Measurements from ENCODE around the gene CPXM1. TPM values are rescaled to one million over a fixed set of nuclear protein-coding genes. Genes with fewer than 3 reads are reported as not detected.

CPXM1 gene
- total and polyA plus RNA-seq, 11 donors: 0.27 to 21.5 (median 0.72) TPM

DNA sequence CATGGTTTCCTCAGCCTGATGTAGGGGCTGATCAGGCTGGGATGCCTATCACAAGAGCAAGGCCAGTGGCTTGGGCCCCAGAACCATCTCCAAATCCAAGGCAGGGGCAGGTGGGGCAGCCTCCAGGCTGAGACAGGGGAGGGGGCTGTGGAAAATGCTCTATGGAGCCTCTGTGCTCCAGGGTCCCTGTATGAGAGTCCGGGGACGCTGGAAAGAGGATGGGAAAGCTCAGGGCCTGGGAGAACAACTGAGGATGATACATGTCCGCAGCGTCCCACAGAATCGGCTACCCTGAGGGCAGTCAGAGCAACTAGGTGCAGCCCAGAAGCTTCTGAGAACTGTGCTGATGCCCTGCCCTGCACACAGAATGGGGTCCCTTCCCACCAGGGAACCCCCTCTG is 43.4 kb downstream of the CPXM1 start:
- no peak for TF ChIP-seq POLR2A (IDR thresholded peaks at IDR 0.05)
- TF ChIP-seq, protein P1, sequence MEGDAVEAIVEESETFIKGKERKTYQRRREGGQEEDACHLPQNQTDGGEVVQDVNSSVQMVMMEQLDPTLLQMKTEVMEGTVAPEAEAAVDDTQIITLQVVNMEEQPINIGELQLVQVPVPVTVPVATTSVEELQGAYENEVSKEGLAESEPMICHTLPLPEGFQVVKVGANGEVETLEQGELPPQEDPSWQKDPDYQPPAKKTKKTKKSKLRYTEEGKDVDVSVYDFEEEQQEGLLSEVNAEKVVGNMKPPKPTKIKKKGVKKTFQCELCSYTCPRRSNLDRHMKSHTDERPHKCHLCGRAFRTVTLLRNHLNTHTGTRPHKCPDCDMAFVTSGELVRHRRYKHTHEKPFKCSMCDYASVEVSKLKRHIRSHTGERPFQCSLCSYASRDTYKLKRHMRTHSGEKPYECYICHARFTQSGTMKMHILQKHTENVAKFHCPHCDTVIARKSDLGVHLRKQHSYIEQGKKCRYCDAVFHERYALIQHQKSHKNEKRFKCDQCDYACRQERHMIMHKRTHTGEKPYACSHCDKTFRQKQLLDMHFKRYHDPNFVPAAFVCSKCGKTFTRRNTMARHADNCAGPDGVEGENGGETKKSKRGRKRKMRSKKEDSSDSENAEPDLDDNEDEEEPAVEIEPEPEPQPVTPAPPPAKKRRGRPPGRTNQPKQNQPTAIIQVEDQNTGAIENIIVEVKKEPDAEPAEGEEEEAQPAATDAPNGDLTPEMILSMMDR (IDR thresholded peaks at IDR 0.05): no peak
- Histone ChIP-seq H3K27me3 (peaks cover 3 to 71% (median 29%) of the 10 kb centered on the region in 9 donors), H3K4me3 (no peak overlapping the region), H3K27ac (no peak overlapping the region), H3K4me1 (peaks cover 0 to 13% (median 10%) of the 10 kb centered on the region in 12 donors), H3K9me3 (no peaks in the 10 kb centered on the region), H3K36me3 (no peaks in the 10 kb centered on the region)
- DNase-seq (no peak), ATAC-seq (no peak)
- WGBS, 4 donors: 89 to 94% (median 90%) methylated on average over 2 to 5 of the region's 5 CpGs
- intact Hi-C loops (cut with DNase I): loop anchor here in 8 of 10 donors (5.0 to 10.0 kb wide), 10 partner anchors 88 to 248 kb away; partner anchors contain the start of genes PCED1A (in 2 of the 8) and VPS16 (in 2 of the 8)

DNA sequence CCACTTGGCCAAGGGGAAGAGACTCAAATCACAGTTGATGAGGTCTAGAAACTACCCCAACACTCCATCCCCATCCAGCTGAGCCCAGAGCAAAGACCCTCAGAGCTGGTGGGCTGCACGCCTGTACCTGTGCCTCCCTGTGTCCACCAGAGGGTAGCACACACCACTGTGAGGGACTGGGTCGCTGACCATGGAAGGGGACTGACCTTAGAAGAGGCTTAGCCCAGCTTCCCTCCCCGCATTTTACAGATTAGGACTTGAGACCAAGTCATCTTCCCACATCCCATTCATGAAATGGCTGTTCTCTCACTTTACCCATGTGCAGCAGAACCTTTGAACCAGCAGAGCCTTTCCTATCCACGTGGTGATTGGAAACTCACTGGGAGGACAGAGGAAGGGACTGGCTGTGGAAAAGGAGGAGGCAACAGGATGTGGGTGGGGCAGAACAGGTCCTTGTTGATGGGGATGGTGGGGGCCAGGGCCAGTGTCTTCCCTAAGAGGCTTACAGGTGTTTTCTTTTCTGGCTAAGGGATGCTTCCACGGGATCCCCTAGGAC is 44.3 kb downstream of the CPXM1 start:
- intact Hi-C loops (cut with DNase I): loop anchor here in 8 of 10 donors (5.0 to 10.0 kb wide), 10 partner anchors 89 to 249 kb away; partner anchors contain the start of genes PCED1A (in 2 of the 8) and VPS16 (in 2 of the 8)
- peaks cover 3 to 71% (median 37%) of the 10 kb centered on the region in 9 donors for H3K27me3 ChIP-seq

DNA sequence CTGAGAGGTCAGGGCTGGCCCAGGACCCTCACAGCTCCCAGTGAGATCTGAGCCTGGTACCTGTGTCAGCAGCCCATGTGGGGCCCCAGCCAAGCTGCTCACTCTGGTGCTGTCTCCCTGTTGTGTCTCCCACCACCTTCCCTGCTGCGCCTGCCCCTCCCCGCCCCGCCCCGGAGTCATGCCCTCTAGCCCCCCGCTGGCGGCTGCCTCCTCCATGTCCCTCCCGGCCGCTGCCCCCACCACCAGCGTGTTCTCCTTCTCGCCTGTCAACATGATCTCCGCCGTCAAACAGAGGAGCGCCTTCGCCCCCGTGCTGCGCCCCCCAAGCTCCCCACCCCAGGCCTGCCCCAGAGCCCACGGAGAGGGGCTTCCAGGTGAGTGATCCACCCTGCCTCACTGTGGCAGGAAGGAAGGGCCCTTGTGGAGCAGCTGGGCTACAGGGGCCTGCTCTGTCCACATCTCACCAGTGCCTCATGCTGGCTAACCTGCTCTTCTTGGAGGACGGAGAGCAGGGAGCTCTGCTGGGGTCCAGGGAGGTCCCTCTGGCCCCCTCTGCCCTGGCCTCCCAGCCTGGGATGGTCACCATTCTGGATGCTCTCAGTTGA is 44.9 kb downstream of the CPXM1 start:
- no peak for TF ChIP-seq POLR2A (IDR thresholded peaks at IDR 0.05)
- TF ChIP-seq, protein P1 (IDR thresholded peaks at IDR 0.05): no peak
- no peak for ATAC-seq
- peaks cover 3 to 71% (median 37%) of the 10 kb centered on the region in 9 donors for H3K27me3 ChIP-seq
- H3K36me3 ChIP-seq: no peaks in the 10 kb centered on the region
- 57 to 61% (median 60%) methylated on average over 15 to 18 of the region's 18 CpGs for WGBS, 4 donors
- no peak for DNase-seq
- H3K4me1 ChIP-seq: peaks cover 0 to 27% (median 20%) of the 10 kb centered on the region in 12 donors
- no peak overlapping the region for H3K4me3 ChIP-seq
- no peaks in the 10 kb centered on the region for H3K9me3 ChIP-seq
- intact Hi-C loops (cut with DNase I): loop anchor here in 8 of 10 donors (5.0 to 10.0 kb wide), 10 partner anchors 89 to 249 kb away; partner anchors contain the start of genes PCED1A (in 2 of the 8) and VPS16 (in 2 of the 8)
- H3K27ac ChIP-seq: no peak overlapping the region

More for the DNA sequence above, 44.3 kb downstream of the CPXM1 start:
- ATAC-seq (peak in 2 of 4 donors; percentile 40 to 57), DNase-seq (no peak)
- Histone ChIP-seq H3K4me1 (peaks cover 0 to 21% (median 16%) of the 10 kb centered on the region in 12 donors), H3K9me3 (no peaks in the 10 kb centered on the region), H3K36me3 (no peaks in the 10 kb centered on the region), H3K4me3 (no peak overlapping the region), H3K27ac (no peak overlapping the region)
- WGBS, 4 donors: 39 to 54% (median 42%) methylated on average over 3 to 5 of the region's 5 CpGs
- TF ChIP-seq POLR2A (IDR thresholded peaks at IDR 0.05): no peak
- TF ChIP-seq, protein P1 (IDR thresholded peaks at IDR 0.05): peak; percentile 22 to 55 (median 44)

DNA sequence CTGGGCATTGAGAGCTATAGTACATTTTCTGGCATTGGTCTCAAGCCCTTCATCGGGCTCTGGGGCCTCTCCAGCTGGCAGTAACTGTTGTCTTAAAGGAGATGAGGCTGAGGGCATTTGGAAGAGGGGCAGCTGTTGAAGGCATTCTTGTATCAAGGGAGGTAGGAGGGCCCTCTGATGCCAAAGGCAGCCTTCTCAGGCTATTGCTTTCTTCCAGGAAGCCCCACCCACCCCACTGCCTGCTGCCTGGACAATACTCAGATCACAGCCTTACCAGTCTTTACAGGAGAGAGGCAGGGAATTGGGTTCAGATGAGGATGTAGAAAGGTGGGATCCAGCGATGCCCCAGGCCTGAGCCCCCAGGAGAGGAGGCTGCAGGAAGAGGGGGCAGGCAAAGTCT is 46.0 kb downstream of the CPXM1 start:
- H3K27me3 ChIP-seq: peaks cover 4 to 67% (median 42%) of the 10 kb centered on the region in 9 donors
- TF ChIP-seq POLR2A (IDR thresholded peaks at IDR 0.05): no peak
- TF ChIP-seq, protein P1 (IDR thresholded peaks at IDR 0.05): no peak
- peaks cover 0 to 30% (median 20%) of the 10 kb centered on the region in 12 donors for H3K4me1 ChIP-seq
- no peak overlapping the region for H3K4me3 ChIP-seq
- H3K36me3 ChIP-seq: no peaks in the 10 kb centered on the region
- DNase-seq (no peak), ATAC-seq (no peak)
- intact Hi-C loops (cut with DNase I): loop anchor here in 7 of 10 donors (5.0 to 10.0 kb wide), 8 partner anchors 57 to 250 kb away; partner anchors contain the start of genes PCED1A (in 2 of the 7), VPS16 (in 2 of the 7) and EBF4 (in 1 of the 7)
- no peaks in the 10 kb centered on the region for H3K9me3 ChIP-seq
- 72 to 85% (median 78%) methylated on average over 2 of the region's 2 CpGs for WGBS, 4 donors
- H3K27ac ChIP-seq: no peak overlapping the region
